ENCODE measurements around the gene VASN. TPM values are rescaled to one million over a fixed set of nuclear protein-coding genes. Genes with fewer than 3 reads are reported as not detected.
A peak's percentile ranks its signal among the peaks of the same experiment; 100 is the strongest.

Gene VASN
- total and polyA plus RNA-seq, 9 of the 15 experiments (the other 6 are each of a cell fraction or from before 2014, with no cell fraction given) = 0.01 to 2.5 (median 0.41) TPM; not detected in 1

- ChIA-PET POLR2A (interaction anchor here (0.6 to 1.4 kb wide), 5 partner anchors 9 to 106 kb away, joined by 3 to 4 read pairs (median 3); no protein-coding TSS in a partner anchor), CTCF (ENCODE audit: low intra/inter-chr PET ratio) (no interaction called here)
- H3K9me3 ChIP-seq (replicated peaks; ENCODE audit: control insufficient read depth, insufficient read depth, low read depth, low read length) = no peaks in the 10 kb centered on the region
- DNase-seq (ENCODE audit: extremely low read depth in 1 of 4, low spot score in 3 of 4) = peak in 2 of 4 experiments; percentile 11 to 33
- peak overlapping the region; percentile 75 for H3K4me2 ChIP-seq (ENCODE audit: insufficient read depth, low read length)
- ATAC-seq = no peak
- intact Hi-C loops (cut with micrococcal nuclease) = no loop called here
- FAIRE-seq = no peak
- H3K4me3 ChIP-seq = peak overlapping the region; percentile 60
- no peaks in the 10 kb centered on the region for H3K27me3 ChIP-seq (ENCODE audit: control insufficient read depth in 2 of 2, insufficient read depth in 2 of 2, low read length in 2 of 2)
- H4K20me1 ChIP-seq (replicated peaks; ENCODE audit: control insufficient read depth, insufficient read depth, low read length) = peaks cover 4% of the 10 kb centered on the region; the same call in 1 of the 2 replicates
- TF ChIP-seq ZBTB49 (CRISPR knock-in tag; IDR thresholded peaks at IDR 0.05; ENCODE audit: borderline replicate concordance) (no peak), KDM5B (IDR thresholded peaks at IDR 0.05; ENCODE audit: insufficient replicate concordance, low read depth, low read length) (peak; percentile 12), TFAP4 (CRISPR knock-in tag; IDR thresholded peaks at IDR 0.05; ENCODE audit: borderline replicate concordance) (peak; percentile 21; the same call in 1 of the 2 replicates), ETV5 (CRISPR knock-in tag; IDR thresholded peaks at IDR 0.05; ENCODE audit: low read depth) (0 out of 2 replicates have a peak, but pooled peaks have one; percentile 36), NR1H2 (CRISPR knock-in tag; IDR thresholded peaks at IDR 0.05) (no peak)
- peaks cover 5% of the 10 kb centered on the region for H3K9me1 ChIP-seq (ENCODE audit: control insufficient read depth, insufficient read depth, low read length)
- H3K79me2 ChIP-seq (ENCODE audit: control insufficient read depth, insufficient read depth, low read length) = peaks cover 14% of the 10 kb centered on the region
- no TSS peak for BruUV-seq (replicated peaks)
- in situ Hi-C loops (cut with MboI) = no loop called here
- no peak overlapping the region for H2AFZ ChIP-seq (ENCODE audit: low read depth, low read length)
- H3K9ac ChIP-seq (ENCODE audit: insufficient read depth in 1 of 2, low read depth in 2 of 2, low read length in 2 of 2) = peak overlapping the region; percentile 59 to 92; a peak in 3 of 4 replicates
- peaks cover 49 to 86% of the 10 kb centered on the region in 2 experiments for H3K4me1 ChIP-seq (replicated peaks in 1 of 2; ENCODE audit: control insufficient read depth in 2 of 2, insufficient read depth in 2 of 2, low read length in 2 of 2)
- H3K36me3 ChIP-seq (ENCODE audit: control insufficient read depth, insufficient read depth, low read length) = peaks cover 3% of the 10 kb centered on the region; the same call in 1 of the 3 replicates
- WGBS (ENCODE audit: insufficient coverage, low coverage, missing lambda C conversion rate) = 67% methylated on average over 9 of the region's 10 CpGs
- no peak overlapping the region for H3K27ac ChIP-seq (ENCODE audit: extremely low read depth, low read depth, low read length)
Measured at GRCh38 chr16:4372578-4373355, 1.1 kb downstream of the VASN start.

Measured in K562 (cell line).